Measurements from ENCODE around the gene CLECL1.

DNA sequence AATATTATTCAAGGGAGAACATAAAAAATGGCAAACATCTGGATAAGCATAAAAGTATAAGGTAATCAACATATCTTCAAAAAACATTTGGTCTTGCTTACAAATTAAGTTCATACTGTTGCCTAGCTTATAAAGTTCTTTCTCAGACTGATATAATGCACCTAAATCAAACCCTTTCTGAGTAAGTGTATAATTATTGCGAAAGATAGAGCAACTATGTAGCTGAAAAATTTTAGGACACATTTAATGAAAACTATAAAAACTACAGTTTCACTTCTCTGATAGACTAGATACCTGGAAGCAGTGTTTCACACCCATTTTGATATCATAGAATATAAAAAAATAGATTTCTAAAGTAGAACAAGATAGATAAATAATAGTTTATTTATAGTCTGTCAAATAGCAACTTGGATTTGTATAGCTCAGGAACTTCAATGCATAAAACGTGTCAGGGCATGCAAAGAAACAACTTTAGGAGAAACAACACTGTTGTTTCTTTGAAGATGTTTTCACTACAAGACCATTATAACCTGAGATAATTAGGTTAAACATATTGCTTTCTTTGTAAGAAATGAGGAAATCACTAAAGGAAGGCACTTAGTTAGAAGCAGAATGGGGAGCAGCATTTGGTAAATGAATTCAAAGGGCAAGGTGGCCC, 7.6 kb downstream of the CLECL1 start:
- no peak for TF ChIP-seq FOS (IDR thresholded peaks at IDR 0.05; ENCODE audit: low read depth, low read length)
- TF ChIP-seq, protein P1, sequence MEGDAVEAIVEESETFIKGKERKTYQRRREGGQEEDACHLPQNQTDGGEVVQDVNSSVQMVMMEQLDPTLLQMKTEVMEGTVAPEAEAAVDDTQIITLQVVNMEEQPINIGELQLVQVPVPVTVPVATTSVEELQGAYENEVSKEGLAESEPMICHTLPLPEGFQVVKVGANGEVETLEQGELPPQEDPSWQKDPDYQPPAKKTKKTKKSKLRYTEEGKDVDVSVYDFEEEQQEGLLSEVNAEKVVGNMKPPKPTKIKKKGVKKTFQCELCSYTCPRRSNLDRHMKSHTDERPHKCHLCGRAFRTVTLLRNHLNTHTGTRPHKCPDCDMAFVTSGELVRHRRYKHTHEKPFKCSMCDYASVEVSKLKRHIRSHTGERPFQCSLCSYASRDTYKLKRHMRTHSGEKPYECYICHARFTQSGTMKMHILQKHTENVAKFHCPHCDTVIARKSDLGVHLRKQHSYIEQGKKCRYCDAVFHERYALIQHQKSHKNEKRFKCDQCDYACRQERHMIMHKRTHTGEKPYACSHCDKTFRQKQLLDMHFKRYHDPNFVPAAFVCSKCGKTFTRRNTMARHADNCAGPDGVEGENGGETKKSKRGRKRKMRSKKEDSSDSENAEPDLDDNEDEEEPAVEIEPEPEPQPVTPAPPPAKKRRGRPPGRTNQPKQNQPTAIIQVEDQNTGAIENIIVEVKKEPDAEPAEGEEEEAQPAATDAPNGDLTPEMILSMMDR (conservative IDR thresholded peaks at IDR 0.05; ENCODE audit: low read depth, low read length), result no peak
- TF ChIP-seq RFX5 (IDR thresholded peaks at IDR 0.05; ENCODE audit: low read depth, low read length), result no peak
- TF ChIP-seq MAZ (IDR thresholded peaks at IDR 0.05; ENCODE audit: borderline replicate concordance, low read depth, low read length), result no peak
- no peak for TF ChIP-seq POLR2A (IDR thresholded peaks at IDR 0.05; ENCODE audit: low read depth, low read length)
- TF ChIP-seq CEBPB (IDR thresholded peaks at IDR 0.05; ENCODE audit: low read depth, low read length), result peak; percentile 62
- no peak for TF ChIP-seq NFE2L2 (IDR thresholded peaks at IDR 0.05; ENCODE audit: low read depth, low read length)
- TF ChIP-seq RAD21 (IDR thresholded peaks at IDR 0.05; ENCODE audit: low read length), result no peak
- TF ChIP-seq, protein P2, sequence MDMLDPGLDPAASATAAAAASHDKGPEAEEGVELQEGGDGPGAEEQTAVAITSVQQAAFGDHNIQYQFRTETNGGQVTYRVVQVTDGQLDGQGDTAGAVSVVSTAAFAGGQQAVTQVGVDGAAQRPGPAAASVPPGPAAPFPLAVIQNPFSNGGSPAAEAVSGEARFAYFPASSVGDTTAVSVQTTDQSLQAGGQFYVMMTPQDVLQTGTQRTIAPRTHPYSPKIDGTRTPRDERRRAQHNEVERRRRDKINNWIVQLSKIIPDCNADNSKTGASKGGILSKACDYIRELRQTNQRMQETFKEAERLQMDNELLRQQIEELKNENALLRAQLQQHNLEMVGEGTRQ (IDR thresholded peaks at IDR 0.05; ENCODE audit: low read depth, low read length), result no peak
- no peak for TF ChIP-seq SMC3 (IDR thresholded peaks at IDR 0.05; ENCODE audit: low read depth, low read length)
- no peak for TF ChIP-seq MXI1 (IDR thresholded peaks at IDR 0.05; ENCODE audit: borderline replicate concordance, low read depth, low read length)
- TF ChIP-seq BHLHE40 (IDR thresholded peaks at IDR 0.05; ENCODE audit: low read depth, low read length), result no peak
- TF ChIP-seq, protein P3, sequence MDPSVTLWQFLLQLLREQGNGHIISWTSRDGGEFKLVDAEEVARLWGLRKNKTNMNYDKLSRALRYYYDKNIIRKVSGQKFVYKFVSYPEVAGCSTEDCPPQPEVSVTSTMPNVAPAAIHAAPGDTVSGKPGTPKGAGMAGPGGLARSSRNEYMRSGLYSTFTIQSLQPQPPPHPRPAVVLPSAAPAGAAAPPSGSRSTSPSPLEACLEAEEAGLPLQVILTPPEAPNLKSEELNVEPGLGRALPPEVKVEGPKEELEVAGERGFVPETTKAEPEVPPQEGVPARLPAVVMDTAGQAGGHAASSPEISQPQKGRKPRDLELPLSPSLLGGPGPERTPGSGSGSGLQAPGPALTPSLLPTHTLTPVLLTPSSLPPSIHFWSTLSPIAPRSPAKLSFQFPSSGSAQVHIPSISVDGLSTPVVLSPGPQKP (IDR thresholded peaks at IDR 0.05; ENCODE audit: borderline replicate concordance, low read depth, low read length), result no peak
- no peak for TF ChIP-seq RCOR1 (IDR thresholded peaks at IDR 0.05; ENCODE audit: insufficient replicate concordance, low read length)
